GM18909 (cell line): Measurements from ENCODE around the gene PRDM16.

ENCODE experiments used
- ATAC-seq: cut with Tn5 transposase; IDR thresholded peaks from one replicate; pipeline ENCODE4 v1.9.1; 2021; ENCODE audit warnings: mild to moderate bottlenecking; ENCODE audit not compliant: unreplicated experiment, poor library complexity

PRDM16 gene

DNA sequence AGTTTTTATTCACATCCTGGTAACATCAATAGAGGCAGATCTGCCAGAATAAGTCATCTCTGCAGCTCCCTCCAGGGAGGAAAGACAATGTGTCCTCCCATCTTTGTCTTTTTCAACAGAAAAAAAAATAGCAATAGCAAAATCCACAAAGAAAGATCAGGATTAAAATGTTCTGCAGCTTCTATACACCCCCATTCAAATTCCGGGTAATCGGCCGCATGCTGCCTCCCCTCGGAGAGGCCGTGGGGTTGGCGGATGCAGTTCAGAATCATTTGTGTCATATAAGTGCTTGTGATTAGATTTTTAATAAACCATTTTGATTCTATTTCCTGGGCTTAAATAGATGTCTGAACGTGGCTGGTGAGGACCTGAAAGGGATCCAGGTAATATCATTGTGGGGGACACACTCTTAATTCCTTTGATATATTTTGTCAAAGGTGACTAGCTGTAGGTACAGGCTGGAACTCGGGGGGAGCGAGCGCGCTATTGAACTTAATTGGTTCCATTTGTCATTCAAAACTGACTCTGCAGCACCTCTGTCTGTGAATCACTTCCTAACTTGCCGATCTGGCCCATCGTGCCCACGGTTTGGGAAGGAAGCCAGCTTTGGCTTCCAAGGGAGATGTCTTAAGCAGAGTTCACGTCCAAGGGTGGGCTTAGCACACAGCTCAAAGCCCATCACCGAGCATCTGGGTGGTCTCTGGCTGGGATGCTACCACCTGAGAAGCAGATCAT lies 299.9 kb downstream of the PRDM16 start:
- ATAC-seq = no peak

DNA sequence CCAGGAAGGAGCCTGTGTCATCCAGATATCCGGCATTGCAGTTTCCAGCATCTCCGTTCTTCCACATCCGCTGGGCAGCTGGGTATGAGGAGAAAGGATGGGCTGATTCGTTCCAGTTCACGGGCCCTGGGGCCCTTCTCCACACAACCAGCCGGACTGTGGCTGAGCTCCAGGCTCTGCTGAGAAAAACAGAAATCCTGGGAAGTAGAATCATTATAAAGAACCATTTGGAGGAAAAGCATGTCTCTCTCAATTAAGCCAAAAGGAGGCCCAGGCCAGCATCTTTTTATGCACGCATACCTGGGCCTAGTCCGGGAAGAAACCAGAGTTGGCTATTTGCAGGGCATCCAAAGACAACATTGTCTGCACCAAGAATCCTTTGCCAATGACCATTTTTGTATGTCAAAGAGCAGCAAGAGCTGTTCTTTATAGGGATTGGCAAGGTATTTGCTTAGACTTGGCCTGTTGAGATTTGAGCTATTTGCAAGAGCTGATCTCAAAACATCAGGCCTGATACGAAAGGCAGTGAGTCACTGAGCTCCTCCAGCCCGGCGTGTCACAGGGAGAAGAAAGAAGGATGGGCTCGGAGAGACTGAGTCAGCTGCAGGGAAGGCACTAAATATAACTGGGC lies 300.6 kb downstream of the PRDM16 start:
- no peak for ATAC-seq

DNA sequence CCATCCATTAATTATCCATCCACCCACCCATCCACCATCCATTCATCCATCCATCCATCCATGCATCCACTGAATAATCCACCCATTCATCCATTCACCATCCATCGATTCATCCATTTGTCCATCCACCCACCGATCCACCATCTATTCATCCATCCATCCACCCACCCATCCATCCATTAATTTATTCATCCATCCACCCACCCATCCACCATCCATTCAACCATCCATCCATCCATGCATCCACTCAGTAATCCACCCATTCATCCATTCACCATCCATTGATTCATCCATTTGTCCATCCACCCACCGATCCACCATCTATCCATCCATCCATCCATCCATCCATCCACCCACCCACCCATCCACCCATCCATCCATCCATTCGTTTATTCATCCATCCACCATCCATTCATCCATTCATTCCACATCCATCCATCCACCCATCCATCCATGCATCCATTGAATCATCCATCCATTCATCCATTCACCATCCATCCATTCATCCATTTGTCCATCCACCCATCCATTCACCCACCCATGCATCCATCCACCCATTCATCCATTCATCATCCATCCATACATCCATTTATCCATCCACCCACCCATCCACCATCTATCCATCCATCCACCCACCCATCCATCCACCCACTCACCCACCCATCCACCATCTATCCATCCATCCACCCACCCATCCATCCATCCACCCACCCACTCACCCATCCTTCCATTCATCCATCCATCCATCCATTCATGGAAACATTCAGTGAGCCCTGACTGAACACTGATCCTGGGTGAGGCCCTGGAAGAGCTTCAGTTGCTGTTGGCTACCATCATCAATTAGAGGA lies 302.1 kb downstream of the PRDM16 start:
- no peak for ATAC-seq

DNA sequence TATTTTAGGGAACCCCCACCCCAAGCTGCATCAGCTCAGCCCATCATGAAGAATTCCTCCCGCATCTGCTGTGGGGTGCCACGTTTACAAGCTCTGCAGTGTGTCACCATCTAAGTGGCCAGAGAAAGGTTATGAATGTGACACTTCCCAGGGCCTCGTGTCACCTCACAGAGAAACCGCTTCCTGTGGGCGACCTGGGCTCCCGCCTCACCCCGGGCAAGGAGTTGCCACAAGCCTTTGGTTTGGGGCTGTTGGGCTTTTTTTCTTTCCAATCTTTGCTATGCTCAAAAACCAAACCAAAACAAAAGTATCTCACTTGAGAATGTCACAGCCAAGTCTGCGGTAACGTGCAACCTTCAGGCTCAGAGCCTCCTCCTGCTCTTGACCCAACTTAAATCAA lies 303.3 kb downstream of the PRDM16 start:
- no peak for ATAC-seq

DNA sequence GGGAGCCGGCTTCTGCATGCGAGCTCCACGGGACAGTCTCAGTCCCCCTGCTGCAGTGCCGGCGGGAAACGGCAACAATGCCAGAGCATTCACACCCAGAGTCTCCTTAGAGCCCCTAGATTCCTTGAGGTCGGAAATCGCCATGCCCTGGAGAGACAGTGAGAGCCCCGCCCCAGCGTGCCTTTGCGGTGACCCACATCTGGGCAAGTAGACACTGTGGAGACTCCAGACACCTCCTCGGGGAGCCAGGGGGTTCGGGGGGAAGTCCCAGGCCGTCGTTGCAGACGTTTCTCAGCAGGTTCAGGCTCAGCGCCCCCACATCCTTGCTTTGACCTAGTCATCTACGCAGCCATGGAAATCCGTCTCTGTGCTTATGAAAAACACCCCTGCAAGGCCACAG lies 304.2 kb downstream of the PRDM16 start:
- ATAC-seq = no peak

DNA sequence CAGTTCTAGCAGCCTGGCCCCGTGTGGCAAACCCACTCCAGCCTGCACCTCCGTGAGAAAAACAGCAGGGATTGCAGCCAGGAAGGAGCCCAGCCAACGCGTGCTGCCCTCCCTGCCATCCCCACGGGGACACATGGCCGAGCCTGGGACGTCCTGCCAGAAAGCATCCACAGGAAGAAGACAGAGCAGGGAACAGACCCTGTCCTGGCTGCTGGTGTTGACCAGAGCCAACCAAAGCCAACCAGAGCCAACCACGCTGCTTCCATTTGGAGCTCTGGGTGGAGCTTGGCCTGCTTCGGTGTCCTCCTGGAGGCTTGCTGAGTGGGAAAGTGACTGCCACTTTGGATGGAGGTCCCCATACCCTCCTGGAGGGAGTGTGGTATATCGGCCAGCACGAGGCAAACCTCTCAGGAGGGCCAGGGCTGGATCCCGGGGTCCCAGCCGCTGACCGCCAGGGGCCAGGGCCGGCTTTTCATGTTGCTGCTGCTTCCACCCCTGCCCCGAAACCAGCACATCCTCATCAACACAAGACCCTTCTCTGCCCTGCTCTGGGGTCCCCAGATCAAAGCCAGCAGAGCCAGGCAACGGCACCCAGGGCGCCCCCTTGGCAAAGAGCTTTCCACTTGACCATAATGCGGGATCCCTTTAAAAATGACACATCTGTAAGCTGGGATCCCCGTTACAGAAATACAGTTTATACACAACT lies 304.9 kb downstream of the PRDM16 start:
- no peak for ATAC-seq

DNA sequence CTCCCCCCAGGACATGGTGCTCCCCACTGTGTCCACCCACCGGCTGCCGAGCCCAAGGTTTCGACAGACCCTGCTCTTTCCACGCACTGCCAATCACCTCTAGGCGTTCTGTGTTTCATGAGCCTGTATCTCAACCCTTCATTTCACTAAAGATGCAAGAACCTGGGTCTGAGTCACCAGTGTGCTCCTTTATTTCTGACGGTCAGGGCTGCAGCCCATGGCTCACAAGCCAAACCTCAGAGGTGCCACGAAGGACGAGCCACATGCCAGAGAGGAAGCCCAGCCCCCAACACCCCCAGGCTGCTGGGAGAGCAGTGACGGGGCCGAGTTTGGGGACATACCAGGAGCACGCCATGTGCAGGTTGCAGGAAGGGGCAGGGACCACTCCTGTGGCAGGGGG lies 306.2 kb downstream of the PRDM16 start:
- ATAC-seq = no peak

DNA sequence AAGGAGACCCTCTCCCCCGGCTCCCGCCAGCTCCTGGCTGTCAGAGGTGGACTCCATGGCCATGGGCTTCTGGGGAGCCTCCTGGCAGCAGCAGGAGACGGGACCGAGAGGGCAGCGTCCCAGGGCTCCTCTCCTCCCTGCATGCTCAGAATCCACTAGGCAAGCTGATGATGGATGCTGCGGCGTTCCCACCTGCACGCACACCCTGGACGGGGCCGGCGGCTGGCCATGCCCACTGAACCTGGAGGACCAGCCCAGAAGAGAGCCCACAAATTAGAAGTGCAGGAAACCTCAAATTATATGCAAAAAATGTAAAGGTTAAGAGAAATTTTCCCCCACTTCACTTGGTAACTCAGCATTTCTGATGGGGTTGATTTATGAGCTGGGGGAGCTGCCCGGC lies 308.2 kb downstream of the PRDM16 start:
- no peak for ATAC-seq

DNA sequence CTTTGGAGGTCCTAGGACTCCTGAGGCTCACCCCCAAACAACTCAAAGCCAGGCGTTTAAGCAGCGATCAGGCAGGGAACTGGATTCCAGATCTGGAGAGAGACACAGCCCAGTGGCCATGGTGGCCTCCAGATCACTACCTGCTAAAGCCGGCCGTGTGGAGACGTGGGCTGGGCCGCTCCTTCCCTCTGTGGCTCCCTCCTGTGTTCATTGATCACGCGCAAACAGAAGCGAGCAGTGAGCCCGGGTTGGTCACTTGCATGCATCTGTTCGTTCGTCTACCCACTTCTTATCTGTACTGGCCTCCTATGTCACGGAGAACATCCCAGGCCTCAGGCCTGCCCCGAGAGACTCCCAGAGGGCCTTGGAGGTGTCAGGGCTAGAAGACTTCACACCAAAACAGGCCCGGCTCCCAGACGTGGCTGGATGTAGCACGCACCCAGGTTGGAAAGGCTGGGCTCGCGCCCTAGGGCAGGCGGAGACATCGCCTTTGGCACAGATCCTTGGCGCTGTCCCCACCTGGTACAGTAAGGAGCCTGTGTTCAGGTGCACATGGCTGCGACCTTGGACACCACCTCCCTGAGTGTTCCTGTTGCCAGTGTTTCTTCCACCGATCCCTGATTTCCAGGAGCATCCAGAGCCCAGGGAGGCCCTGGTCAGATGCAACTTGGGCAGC lies 308.7 kb downstream of the PRDM16 start:
- ATAC-seq = no peak

DNA sequence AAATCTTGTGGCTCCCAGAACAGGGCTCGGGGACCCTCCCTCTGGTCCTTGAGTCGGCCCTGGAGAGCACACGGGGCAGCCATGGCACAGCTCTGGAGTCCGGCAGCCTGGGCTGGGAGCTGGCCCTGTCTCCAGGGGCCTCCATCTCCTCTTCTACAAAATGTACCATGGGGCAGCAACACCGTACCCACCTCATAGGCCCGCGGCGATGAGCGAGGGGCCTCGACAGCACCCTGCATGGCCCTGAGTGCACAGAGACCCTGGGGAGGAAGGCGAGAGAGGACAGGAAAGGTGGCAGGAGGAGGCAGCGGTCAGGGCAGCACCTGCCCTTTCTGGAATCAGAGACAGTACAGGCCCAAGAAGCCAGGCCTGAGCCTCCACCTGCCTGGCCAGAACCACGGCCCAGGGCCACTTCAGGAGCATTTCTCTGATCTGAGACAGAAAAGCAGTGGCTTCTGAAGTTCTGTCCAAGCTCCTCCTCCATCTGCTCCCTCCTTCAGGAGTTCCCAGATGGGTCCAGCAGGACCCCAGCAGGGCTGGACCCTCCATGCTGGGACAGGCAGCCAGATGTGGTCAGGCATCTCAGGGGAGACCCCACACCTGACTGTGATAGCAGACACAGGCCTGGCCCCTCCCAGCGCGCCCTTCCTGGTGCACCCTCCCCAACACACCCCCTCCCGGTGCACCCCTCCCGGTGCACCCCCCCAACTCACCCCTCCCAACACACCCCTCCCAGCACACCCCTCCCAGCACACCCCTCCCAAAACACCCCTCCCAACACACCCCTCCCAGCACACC lies 309.6 kb downstream of the PRDM16 start:
- ATAC-seq = no peak

DNA sequence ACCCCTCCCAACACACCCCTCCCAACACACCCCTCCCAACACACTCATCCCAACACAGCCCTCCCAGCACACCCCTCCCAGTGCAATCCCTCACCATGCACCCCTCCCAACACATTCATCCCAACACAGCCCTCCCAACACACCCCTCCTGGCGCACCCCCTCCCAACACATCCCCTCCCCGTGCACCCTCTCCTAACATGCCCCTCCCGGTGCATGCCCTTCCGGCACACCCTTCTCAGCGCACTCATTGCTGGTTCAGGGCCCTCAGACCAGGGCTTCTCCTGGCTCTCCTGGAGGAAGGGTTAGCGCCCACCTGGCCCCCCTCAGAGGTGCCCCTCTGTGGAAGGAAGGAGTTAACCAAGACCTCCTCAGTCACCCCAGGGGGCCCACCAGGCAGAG lies 310.9 kb downstream of the PRDM16 start:
- no peak for ATAC-seq

DNA sequence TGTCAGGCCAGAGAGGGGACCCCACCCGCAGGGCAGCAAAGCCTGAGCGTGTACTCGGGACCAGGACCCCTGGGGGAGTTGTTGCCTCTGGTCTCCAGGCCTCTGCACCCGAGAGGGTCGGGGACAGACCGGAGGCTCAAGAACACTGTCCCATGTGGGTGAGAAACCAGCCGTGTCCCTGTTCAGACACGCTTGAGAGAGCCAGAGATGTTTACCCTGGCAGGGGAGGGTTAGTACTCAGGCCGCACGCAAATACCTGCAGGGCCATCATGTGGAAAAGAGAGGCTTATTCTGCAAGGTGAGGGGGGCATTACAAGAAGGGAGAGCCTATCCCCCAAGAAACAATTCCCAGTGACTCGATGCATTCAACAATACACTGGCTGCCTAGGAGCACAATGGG lies 311.5 kb downstream of the PRDM16 start:
- ATAC-seq = no peak

DNA sequence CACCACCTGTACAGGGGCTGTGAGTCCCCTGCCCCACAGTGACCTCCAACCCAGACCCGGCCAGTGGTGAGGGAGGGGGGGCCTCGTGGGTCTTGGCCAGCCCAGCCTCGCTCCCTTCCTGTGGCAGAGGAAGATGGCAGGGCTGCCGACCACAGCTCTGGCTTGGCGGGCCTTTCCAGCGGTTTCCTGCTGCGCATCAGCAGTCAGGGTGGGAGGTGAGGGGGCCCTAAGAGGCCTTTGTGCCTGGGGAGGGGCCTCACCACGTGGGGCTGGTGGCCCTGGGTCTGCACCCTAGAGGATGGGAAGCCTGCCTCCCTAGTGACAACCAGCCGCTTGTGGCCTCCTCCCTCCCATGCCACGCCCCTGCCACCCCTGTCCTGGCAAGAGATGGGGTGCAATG lies 312.9 kb downstream of the PRDM16 start:
- ATAC-seq = no peak

DNA sequence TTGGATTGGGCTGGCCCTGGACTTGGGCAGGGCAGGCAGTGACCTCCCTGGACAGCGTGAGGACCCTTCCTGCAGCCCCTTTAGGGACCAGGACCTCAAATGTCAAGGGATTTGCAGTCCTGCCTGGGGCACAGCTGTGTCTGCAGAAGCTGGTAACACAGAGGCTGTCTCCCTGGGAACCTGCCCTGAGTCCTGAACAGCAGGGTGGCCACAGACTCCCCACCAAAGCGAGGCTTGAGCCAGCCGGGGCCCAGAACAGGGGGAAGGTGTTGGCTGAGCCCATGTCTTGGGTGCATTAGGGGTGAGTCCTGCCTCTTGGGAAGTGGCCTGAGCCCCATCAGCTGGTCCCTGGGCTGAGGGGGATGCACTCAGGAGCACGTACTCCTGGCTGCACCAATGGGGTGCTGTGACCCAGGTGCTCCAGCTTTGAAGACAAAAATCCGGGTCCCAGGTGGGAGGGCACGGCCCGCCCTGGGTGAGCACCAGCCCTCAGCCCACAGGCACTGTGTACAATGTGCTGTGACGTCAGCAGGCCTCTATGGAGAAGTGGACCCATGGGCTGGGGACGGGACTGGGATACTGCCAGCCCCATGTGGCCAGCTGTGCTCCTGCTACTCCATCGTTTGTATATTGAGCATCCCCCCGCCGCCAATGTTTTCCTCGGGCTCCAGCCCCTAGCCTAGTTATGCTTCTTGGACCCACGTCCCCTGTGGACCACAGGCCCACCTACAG lies 313.5 kb downstream of the PRDM16 start:
- no peak for ATAC-seq

DNA sequence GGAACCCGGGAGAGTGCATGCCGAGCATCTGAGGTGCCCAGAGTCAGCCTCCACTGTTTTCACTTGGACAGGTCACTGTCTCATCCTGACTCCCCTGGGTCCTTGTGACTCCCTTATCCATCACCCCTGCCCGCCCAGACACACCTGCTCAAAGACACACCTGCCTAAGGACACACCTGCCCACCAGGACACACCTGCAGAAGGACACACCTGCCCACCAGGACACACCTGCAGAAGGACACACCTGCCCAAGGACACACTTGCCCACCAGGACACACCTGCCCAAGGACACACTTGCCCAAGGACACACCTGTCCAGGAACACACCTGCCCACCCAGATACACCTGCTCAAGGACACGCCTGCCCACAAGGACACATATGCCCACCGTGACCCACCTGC lies 314.7 kb downstream of the PRDM16 start:
- ATAC-seq = no peak

DNA sequence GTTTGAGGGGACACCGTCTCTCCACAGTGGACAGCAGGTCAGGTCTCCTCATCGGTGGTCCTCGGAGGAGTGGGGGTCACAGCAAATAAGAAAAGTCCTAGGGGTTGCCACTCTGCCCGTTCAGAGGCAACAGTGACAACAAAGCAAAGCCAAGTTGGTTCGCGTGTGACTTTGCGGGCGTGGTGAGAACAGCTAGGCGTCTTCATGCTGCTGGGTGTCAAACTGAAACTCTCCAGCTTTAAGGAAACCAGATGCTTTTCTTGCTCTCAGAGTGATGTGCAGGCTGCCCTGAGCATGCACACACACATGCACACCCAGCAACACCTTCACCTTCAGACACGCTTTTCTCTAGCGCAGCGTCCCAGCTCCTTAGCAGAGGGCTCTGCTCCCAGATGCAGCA lies 315.4 kb downstream of the PRDM16 start:
- ATAC-seq = no peak

DNA sequence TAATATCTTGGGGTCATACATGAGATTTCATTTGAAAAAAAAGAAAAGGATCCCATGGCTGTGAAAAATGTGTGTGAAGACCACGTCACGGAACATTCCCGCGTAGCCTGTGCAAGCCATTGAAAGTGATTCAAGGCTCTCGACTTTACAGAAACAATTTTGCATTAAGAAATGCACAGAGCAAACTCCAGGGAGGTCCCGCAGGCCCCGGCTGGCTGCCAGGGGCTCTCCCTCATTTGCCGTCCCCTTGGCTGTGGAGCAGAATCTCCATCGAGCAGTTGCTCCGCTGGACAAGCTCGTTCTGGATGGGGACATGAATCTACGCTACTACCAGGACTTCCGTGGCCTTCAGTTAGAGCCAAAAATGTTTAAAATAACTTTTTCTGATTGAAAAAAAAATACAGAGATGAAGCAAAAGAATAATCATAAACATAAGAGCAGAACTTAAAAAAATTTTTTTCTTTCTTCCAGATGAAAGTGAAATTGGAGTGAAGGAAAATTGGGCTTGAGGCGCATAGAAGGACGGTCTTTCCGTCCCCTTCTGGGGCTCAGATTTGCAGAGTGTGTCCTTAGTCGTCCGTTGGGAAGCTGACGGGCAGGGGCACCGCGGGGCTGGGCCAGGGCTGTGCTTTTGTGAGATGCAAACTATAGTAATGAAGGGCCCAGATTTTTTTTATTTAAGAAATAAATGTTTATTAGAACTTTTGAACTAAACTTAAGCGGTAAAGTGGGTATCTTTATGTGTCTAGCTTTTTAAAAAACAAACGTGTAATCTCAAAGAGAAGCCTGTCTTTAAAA lies 317.4 kb downstream of the PRDM16 start:
- no peak for ATAC-seq

DNA sequence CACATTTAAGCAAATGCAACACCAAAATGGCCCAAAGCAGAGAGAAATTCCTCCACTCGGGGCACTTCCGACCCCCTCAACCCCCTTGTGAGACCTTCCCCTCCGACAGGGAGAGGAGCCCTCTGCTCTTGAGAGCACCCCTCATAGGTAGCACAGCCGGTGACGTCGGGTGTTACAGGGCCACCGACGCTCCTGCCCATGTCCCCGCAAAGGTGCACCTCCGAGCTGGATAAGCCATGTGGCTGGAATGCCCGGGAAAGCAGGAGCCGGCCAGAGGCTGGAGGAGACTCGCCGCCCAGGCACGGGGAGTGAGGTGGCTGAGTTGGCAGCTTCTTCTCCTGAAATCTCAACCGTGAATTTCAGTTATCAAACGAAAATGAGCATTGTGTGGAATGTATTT lies 318.4 kb downstream of the PRDM16 start:
- ATAC-seq = no peak
